ENCODE measurements around the gene MBP. TPM values are rescaled to one million over a fixed set of nuclear protein-coding genes. Genes with fewer than 3 reads are reported as not detected.

Gene MBP
- polyA plus RNA-seq, 1 donor from 2014 or later, result 89.4 TPM

DNA sequence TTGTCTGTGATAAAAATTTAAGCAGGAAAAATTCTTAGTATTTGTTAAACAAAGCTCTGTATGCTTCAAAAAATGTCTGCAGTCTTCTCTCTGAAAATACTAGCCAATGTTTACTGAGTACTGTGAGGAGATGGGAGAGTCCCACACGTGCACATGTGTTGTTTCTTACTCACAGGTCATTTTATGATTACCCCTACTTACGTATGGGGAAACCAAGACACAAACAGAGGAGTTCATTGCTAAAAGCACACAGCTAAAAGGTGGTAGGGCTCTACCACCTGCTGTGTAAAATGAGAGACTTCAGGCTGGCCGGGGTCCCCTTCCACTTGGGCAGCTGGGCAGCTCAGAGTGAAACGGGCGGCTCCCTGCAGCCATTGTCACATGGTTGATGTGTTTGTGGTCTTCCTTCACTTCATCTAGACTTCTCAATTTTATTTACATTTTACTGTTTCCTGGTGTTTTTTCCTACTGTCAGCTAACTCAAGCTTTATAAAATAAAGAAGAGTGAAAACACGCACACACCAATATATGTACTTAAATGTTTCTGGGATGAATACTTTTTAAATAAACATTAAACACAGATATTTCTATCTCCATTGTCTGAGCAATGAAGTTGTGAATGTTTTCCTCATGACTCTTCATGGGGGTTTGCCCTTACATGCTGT, 71.2 kb downstream of the MBP start:
- peaks cover 7% of the 10 kb centered on the region for H3K36me3 Mint-ChIP-seq
- peak overlapping the region in 3 of 4 donors; percentile 51 to 93 (median 81) for H3K4me3 Mint-ChIP-seq
- peaks cover 53 to 74% (median 62%) of the 10 kb centered on the region in 3 donors for H3K4me1 Mint-ChIP-seq
- peaks cover 0 to 2% (median 0%) of the 10 kb centered on the region in 3 donors for H3K9me3 Mint-ChIP-seq
- peak overlapping the region; percentile 97 to 100 (median 97) for H3K27ac Mint-ChIP-seq
- no peaks in the 10 kb centered on the region for H3K27me3 Mint-ChIP-seq

DNA sequence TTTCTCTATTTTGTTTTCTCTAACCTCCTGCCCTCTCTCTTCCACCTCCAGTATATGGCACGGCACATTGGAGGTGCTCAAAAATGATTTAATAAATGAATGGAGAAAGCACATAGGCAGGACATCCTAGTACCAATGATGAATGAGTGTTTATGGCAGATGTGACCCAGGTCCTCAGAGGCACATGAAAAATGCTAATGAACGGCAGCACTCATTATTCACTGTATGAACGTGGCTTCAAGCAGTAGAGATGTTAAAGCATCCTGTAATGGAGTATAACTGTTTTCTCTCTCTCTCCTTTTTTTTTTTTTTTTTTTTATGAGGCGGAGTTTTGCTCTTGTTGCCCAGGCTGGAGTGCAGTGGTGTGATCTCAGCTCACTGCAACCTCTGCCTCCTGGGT, 72.4 kb downstream of the MBP start:
- Mint-ChIP-seq H3K27me3 (no peaks in the 10 kb centered on the region), H3K27ac (peak overlapping the region; percentile 91 to 97 (median 93)), H3K9me3 (no peaks in the 10 kb centered on the region), H3K36me3 (peaks cover 5% of the 10 kb centered on the region), H3K4me1 (peaks cover 59 to 73% (median 63%) of the 10 kb centered on the region in 3 donors), H3K4me3 (peak overlapping the region in 1 of 4 donors; percentile 58)

DNA sequence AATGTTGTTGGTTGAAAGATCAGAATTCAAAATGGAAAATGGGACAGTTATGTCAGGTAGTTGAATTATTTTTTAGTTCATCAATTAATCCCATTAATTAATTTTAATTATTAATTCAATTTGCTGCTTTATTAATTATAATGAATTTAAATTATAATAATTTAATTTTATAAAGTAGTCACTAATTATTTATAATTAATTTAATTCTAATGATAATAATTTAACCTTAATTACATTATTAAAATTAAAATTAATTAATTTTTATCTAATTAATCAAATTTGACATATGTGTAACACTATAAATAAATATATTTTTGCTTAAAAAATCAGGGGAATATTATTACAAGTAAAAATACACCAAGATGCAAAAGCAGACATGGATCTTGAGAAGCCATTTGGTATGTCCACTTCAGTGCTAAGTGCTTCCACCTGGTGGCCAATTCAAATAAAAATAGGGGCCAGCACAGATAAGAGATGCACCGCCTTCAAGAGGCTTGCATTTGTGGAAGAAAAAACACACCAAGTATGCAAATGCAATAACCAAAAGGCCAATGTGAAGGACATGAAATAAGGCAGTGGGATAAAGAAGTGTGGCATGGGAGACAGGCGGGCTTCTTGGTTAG, 73.2 kb downstream of the MBP start:
- peaks cover 1% of the 10 kb centered on the region for H3K36me3 Mint-ChIP-seq
- H3K4me1 Mint-ChIP-seq, result peaks cover 65 to 74% (median 65%) of the 10 kb centered on the region in 3 donors
- H3K9me3 Mint-ChIP-seq, result no peaks in the 10 kb centered on the region
- peak overlapping the region in 3 of 4 donors; percentile 51 to 63 (median 58) for H3K4me3 Mint-ChIP-seq
- H3K27me3 Mint-ChIP-seq, result no peaks in the 10 kb centered on the region
- peak overlapping the region; percentile 8 to 93 (median 91) for H3K27ac Mint-ChIP-seq

DNA sequence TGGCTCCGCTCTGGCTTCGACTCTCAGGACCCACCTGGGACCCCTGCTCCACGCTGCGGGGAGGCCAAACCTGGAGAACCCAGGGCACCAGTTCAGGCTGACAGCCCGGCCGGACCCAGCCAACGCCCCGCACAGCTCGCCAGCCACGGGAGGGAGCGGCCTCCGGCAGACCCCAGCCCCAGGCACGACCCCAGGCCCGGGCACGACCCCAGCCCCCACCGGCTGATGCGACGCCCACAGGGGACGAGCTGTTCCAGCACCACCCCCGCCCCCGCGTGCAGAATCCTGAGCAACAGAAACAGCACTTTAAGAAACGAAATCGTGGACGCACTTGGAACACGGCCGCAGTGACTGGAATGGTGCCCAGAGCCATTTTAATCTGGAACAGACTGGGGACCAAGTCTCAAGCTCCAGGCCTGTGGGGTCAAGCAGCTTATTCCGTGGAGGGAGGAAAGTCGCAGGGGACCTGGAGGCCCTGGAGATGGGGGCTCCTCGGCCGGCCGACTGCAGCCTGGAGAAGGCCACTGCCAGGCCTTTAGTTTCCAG, 74.2 kb downstream of the MBP start:
- Mint-ChIP-seq H3K9me3 (no peaks in the 10 kb centered on the region), H3K27ac (no peak overlapping the region), H3K27me3 (peaks cover 3% of the 10 kb centered on the region), H3K36me3 (no peaks in the 10 kb centered on the region), H3K4me1 (peaks cover 62 to 73% (median 63%) of the 10 kb centered on the region in 3 donors), H3K4me3 (no peak overlapping the region)

DNA sequence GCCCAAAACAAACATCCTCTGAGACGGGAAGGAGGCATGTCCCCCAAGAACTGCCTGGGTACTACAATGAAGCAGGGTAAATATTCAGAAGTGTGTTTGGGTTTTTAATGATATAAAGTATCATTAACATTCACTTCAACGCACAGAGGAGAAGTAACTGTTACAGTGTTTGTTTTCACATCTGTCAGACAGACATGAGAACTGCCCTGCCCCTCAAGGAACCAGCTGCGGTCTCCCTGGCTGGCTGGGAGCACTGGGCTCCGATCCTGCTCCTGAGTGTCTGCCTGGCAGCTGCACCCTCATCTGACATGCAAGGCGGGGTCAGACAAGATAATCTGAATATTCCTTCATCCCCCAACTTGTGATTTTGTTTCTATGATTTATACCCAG, 75.6 kb downstream of the MBP start:
- peak overlapping the region in 3 of 4 donors; percentile 72 to 77 (median 76) for H3K4me3 Mint-ChIP-seq
- H3K9me3 Mint-ChIP-seq, result no peaks in the 10 kb centered on the region
- H3K27ac Mint-ChIP-seq, result peak overlapping the region; percentile 88 to 98 (median 96)
- H3K27me3 Mint-ChIP-seq, result peaks cover 3% of the 10 kb centered on the region
- H3K36me3 Mint-ChIP-seq, result no peaks in the 10 kb centered on the region
- H3K4me1 Mint-ChIP-seq, result peaks cover 57 to 70% (median 58%) of the 10 kb centered on the region in 3 donors

DNA sequence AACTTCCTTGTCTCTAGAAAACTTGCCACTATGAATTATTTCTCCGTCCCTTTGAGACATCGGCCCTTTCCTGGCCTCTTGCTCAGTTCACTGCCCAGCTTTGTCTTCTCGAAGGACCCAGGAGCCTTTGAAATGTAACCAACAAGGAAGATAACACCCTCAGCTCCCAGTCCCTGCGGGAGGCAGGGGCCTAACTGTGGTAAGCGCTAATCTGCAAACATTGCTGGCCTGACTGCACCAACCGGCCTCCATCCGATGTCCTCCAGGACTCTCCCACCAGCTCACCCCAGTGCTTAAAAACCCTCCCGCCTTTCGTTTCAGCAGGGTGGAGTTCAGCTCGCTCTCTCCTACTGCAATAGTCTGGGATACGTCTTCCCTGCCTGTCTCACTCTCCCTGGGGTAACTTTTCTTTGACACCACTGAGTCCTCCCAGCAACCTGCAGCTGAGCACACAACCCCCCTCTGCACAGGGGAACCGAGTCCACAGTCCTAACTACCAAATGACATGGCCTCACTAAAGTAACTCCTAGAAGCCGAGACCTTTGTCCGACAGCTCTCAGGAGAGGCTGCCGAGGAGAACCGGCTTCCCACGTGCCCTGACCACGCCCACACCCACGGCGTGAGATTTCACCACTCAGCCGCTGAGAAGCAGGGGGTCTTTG, 76.1 kb downstream of the MBP start:
- H3K36me3 Mint-ChIP-seq, result no peaks in the 10 kb centered on the region
- peak overlapping the region; percentile 88 to 98 (median 96) for H3K27ac Mint-ChIP-seq
- no peaks in the 10 kb centered on the region for H3K9me3 Mint-ChIP-seq

GRCh38 chr18:77055429-77056300, 76.9 kb downstream of the MBP start:
- peak overlapping the region; percentile 88 to 98 (median 96) for H3K27ac Mint-ChIP-seq
- H3K27me3 Mint-ChIP-seq, result peaks cover 3% of the 10 kb centered on the region
- H3K36me3 Mint-ChIP-seq, result no peaks in the 10 kb centered on the region
- peaks cover 48 to 60% (median 52%) of the 10 kb centered on the region in 3 donors for H3K4me1 Mint-ChIP-seq
- peak overlapping the region; percentile 70 to 92 (median 84) for H3K4me3 Mint-ChIP-seq
- H3K9me3 Mint-ChIP-seq, result no peaks in the 10 kb centered on the region

More for the DNA sequence above, 76.1 kb downstream of the MBP start:
- H3K27me3 Mint-ChIP-seq, result peaks cover 3% of the 10 kb centered on the region
- peaks cover 52 to 66% (median 53%) of the 10 kb centered on the region in 3 donors for H3K4me1 Mint-ChIP-seq
- peak overlapping the region in 3 of 4 donors; percentile 77 to 92 (median 90) for H3K4me3 Mint-ChIP-seq

DNA sequence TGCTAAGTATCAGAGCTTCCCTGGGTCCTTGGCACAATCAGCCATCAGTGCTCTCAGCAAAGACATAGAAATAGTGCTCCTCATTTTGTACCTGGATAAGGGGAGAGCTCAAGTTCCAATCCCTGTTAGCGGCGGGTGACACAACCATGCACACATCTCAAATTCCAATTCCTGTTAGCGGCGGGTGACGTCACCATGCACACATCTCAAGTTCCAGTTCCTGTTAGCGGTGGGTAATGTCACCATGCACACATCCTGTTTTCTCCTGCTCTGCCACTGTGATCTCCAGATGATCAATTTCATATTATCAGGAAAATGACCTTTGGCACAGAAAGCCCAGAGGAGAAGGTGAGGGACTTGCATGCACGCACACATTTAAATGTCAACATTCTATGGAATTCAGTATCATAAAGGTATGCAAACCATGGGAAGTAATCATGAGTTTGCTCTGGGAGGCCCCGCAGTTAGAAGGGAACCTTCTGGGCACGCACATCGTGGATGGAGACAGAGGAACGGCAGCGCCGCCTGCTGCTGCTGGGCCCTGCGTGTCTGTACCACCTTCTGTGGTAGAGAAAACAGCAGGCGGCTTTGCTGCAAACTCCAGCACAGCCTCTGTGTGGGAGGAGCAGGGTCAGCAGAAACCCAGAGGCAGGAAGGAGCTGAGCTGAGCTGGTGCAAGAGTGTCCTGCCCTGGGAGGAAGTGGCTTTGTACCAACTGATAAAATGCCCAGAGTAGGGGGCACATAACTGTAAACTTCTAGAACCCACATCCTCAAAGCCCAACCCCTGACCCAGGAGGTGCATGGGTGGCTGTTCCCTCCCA, 77.8 kb downstream of the MBP start:
- peak overlapping the region; percentile 88 to 98 (median 96) for H3K27ac Mint-ChIP-seq
- peaks cover 48 to 57% (median 52%) of the 10 kb centered on the region in 3 donors for H3K4me1 Mint-ChIP-seq
- H3K4me3 Mint-ChIP-seq, result peak overlapping the region; percentile 70 to 92 (median 84)

DNA sequence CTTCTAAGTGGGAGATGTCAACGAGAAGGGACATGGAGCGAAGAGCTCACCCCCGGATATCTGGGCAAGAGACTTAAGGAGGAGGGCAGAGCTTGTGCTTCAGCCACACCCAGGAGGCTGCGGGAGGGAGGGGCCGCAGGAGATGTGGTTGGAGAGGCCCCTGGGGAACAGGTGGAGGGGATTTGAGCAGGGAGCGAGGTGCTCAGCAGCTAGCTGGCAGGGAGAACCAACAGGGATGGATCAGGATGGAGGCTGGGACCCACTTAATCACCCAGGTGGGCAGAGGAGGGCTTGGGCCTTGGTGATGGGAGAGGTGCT, 78.3 kb downstream of the MBP start:
- peaks cover 44 to 54% (median 49%) of the 10 kb centered on the region in 3 donors for H3K4me1 Mint-ChIP-seq
- H3K9me3 Mint-ChIP-seq, result no peaks in the 10 kb centered on the region
- H3K4me3 Mint-ChIP-seq, result peak overlapping the region; percentile 70 to 92 (median 84)
- H3K36me3 Mint-ChIP-seq, result no peaks in the 10 kb centered on the region
- H3K27ac Mint-ChIP-seq, result peak overlapping the region; percentile 88 to 98 (median 96)
- H3K27me3 Mint-ChIP-seq, result peaks cover 3% of the 10 kb centered on the region

More for the DNA sequence above, 77.8 kb downstream of the MBP start:
- Mint-ChIP-seq H3K9me3 (no peaks in the 10 kb centered on the region), H3K27me3 (peaks cover 3% of the 10 kb centered on the region), H3K36me3 (no peaks in the 10 kb centered on the region)

GRCh38 chr18:77053616-77054287, 78.8 kb downstream of the MBP start:
- no peaks in the 10 kb centered on the region for H3K9me3 Mint-ChIP-seq
- H3K27ac Mint-ChIP-seq, result peak overlapping the region; percentile 88 to 98 (median 96)
- peaks cover 44 to 52% (median 48%) of the 10 kb centered on the region in 3 donors for H3K4me1 Mint-ChIP-seq
- H3K27me3 Mint-ChIP-seq, result peaks cover 3% of the 10 kb centered on the region
- no peaks in the 10 kb centered on the region for H3K36me3 Mint-ChIP-seq
- H3K4me3 Mint-ChIP-seq, result peak overlapping the region; percentile 70 to 92 (median 84)

DNA sequence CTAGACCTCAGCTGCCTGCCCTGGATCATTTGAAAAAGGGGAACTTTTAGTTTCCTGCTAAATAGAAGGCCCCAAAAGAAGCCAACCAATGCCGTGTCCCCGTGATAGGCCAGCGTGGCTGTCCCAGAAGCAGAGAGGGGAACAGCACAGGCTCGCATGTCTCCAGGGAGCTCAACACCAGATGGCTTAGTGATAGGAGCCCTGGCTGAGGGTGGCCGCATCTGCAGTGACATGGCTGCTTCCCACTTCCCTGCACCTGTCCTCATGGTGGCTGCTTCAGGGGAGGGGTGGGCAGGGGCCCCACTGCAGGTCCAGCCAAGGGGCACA, 79.6 kb downstream of the MBP start:
- H3K27me3 Mint-ChIP-seq, result peaks cover 3% of the 10 kb centered on the region
- H3K4me3 Mint-ChIP-seq, result peak overlapping the region in 3 of 4 donors; percentile 69 to 92 (median 77)
- peaks cover 47 to 55% (median 51%) of the 10 kb centered on the region in 3 donors for H3K4me1 Mint-ChIP-seq
- no peaks in the 10 kb centered on the region for H3K9me3 Mint-ChIP-seq
- H3K36me3 Mint-ChIP-seq, result peaks cover under 1% of the 10 kb centered on the region
- H3K27ac Mint-ChIP-seq, result peak overlapping the region; percentile 88 to 98 (median 88)

- Mint-ChIP-seq H3K4me3 (peak overlapping the region in 3 of 4 donors; percentile 69 to 92 (median 77)), H3K27me3 (peaks cover 3% of the 10 kb centered on the region), H3K36me3 (peaks cover 3% of the 10 kb centered on the region), H3K9me3 (no peaks in the 10 kb centered on the region), H3K4me1 (peaks cover 49 to 56% (median 55%) of the 10 kb centered on the region in 3 donors), H3K27ac (peak overlapping the region; percentile 88 to 98 (median 88))
Measured at GRCh38 chr18:77052297-77052982, 80.1 kb downstream of the MBP start.
